Natural killer cell (primary cell): ENCODE results near the gene HOXD1. TPM values are rescaled to one million over a fixed set of nuclear protein-coding genes. Genes with fewer than 3 reads are reported as not detected.

Source experiments
- ATAC-seq, 3 donors: fragments of 150-1000 bp in 2 of 3; fragments of 200-7000 bp in 1 of 3; cut with Tn5 transposase; 1 replicate in 1 of 3; 2 replicates in 2 of 3; pipeline ENCODE4 v1.10.0; 2021; ENCODE audit warnings: mild to moderate bottlenecking in 2 of 3, moderate library complexity in 2 of 3
- DNase-seq, 2 donors: peaks; one replicate each; pipeline versions ENCODE4 v3.0.0 to v3.0.0-alpha.2; 2013 to 2021; ENCODE audit warnings: mixed read lengths in 1 of 2
- H3K27ac ChIP-seq: one replicate; pipeline ENCODE4 v1.5.1; 2013; ENCODE audit warnings: mild to moderate bottlenecking, low read length
- H3K27me3 ChIP-seq: one replicate; pipeline ENCODE4 v1.6.1; 2013; ENCODE audit warnings: low read length; ENCODE audit not compliant: control insufficient read depth, insufficient read depth
- H3K36me3 ChIP-seq: one replicate; pipeline ENCODE4 v1.6.1; 2013; ENCODE audit warnings: low read length; ENCODE audit not compliant: control insufficient read depth, insufficient read depth
- H3K4me1 ChIP-seq: one replicate; pipeline ENCODE4 v1.6.1; 2013; ENCODE audit warnings: low read length; ENCODE audit not compliant: control insufficient read depth, insufficient read depth
- H3K4me3 ChIP-seq: one replicate; pipeline ENCODE4 v1.5.1; 2013; ENCODE audit warnings: low read length
- H3K9me3 ChIP-seq: one replicate; pipeline ENCODE4 v1.6.1; 2013; ENCODE audit warnings: low read length; ENCODE audit not compliant: control insufficient read depth, insufficient read depth
- H3K27ac Mint-ChIP-seq, 2 donors: one replicate each; pipeline ENCODE4 v1.8.0; 2022; ENCODE audit warnings: mild to moderate bottlenecking in 2 of 2, mixed read lengths in 2 of 2, moderate library complexity in 1 of 2
- H3K27me3 Mint-ChIP-seq, 2 donors: one replicate each; pipeline ENCODE4 v1.8.0; 2022; ENCODE audit warnings: low read depth in 2 of 2, mixed read lengths in 2 of 2
- H3K36me3 Mint-ChIP-seq: one replicate; pipeline ENCODE4 v1.8.0; 2022; ENCODE audit warnings: mixed read lengths
- H3K4me1 Mint-ChIP-seq, 2 donors: one replicate each; pipeline ENCODE4 v1.8.0; 2022; ENCODE audit warnings: mixed read lengths in 2 of 2
- H3K4me3 Mint-ChIP-seq: one replicate; pipeline ENCODE4 v1.8.0; 2022; ENCODE audit warnings: mild to moderate bottlenecking, moderate library complexity, mixed read lengths
- H3K9me3 Mint-ChIP-seq, 2 donors: one replicate each; pipeline ENCODE4 v1.8.0; 2022; ENCODE audit warnings: mixed read lengths in 2 of 2
- WGBS: methylation state at CpG from one replicate; pipeline ENCODE4 v1.1.7; 2013; ENCODE audit warnings: missing lambda C conversion rate; ENCODE audit not compliant: insufficient coverage; 5-methylcytosine and 5-hydroxymethylcytosine counted together
- intact Hi-C: fragments of 100-400 bp; cut with micrococcal nuclease; formaldehyde crosslinking; loops from one replicate; pipeline ENCODE4 v1.14.2; 2022
- total RNA-seq, 4 donors: library from RNA; stranded (reverse); fragments of 120-200 nt in 1 of 4; gene quantifications; one replicate each; pipeline versions ENCODE4 v1.2.3 to v1.2.4, GENCODE V29; 2013 to 2022
- TF ChIP-seq, protein P1 (sequence below): fragments of 200-600 bp; IDR thresholded peaks from one replicate; pipeline ENCODE4 v1.8.0; 2022; ENCODE audit warnings: antibody characterized with exemption

The HOXD1 gene
- total RNA-seq, 3 donors from 2014 or later (not counting 1 experiment from before 2014, with no cell fraction given): 0.12 TPM; not detected in 2

- ATAC-seq: no peak
- Mint-ChIP-seq H3K27me3 (peaks cover 67 to 71% of the 10 kb centered on the region in 2 donors), H3K4me1 (peaks cover 0 to 6% of the 10 kb centered on the region in 2 donors), H3K36me3 (no peaks in the 10 kb centered on the region), H3K27ac (no peak overlapping the region), H3K9me3 (peaks cover 0 to 1% of the 10 kb centered on the region in 2 donors), H3K4me3 (no peak overlapping the region)
- Histone ChIP-seq H3K36me3 (no peaks in the 10 kb centered on the region), H3K9me3 (no peaks in the 10 kb centered on the region), H3K27ac (no peak overlapping the region), H3K4me1 (peaks cover 4% of the 10 kb centered on the region), H3K4me3 (no peak overlapping the region), H3K27me3 (peaks cover 60% of the 10 kb centered on the region)
- DNase-seq: no peak
- TF ChIP-seq, protein P1, sequence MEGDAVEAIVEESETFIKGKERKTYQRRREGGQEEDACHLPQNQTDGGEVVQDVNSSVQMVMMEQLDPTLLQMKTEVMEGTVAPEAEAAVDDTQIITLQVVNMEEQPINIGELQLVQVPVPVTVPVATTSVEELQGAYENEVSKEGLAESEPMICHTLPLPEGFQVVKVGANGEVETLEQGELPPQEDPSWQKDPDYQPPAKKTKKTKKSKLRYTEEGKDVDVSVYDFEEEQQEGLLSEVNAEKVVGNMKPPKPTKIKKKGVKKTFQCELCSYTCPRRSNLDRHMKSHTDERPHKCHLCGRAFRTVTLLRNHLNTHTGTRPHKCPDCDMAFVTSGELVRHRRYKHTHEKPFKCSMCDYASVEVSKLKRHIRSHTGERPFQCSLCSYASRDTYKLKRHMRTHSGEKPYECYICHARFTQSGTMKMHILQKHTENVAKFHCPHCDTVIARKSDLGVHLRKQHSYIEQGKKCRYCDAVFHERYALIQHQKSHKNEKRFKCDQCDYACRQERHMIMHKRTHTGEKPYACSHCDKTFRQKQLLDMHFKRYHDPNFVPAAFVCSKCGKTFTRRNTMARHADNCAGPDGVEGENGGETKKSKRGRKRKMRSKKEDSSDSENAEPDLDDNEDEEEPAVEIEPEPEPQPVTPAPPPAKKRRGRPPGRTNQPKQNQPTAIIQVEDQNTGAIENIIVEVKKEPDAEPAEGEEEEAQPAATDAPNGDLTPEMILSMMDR: no peak
- intact Hi-C loops: no loop called here
- 13% methylated on average over 31 of the region's 31 CpGs for WGBS
Observed at GRCh38 chr2:176147800-176148496, 40.5 kb upstream of the HOXD1 start.

GRCh38 chr2:176148751-176149421 lies 39.6 kb upstream of the HOXD1 start:
- no peak overlapping the region for H3K27ac ChIP-seq
- no peaks in the 10 kb centered on the region for H3K9me3 Mint-ChIP-seq
- H3K4me1 ChIP-seq: peaks cover 4% of the 10 kb centered on the region
- no peaks in the 10 kb centered on the region for H3K36me3 Mint-ChIP-seq
- no peak overlapping the region for H3K4me3 Mint-ChIP-seq
- H3K27me3 ChIP-seq: peaks cover 65% of the 10 kb centered on the region
- H3K27ac Mint-ChIP-seq: no peak overlapping the region
- intact Hi-C loops: no loop called here
- no peak for ATAC-seq
- H3K4me3 ChIP-seq: no peak overlapping the region
- no peaks in the 10 kb centered on the region for H3K36me3 ChIP-seq
- peaks cover 0 to 6% of the 10 kb centered on the region in 2 donors for H3K4me1 Mint-ChIP-seq
- TF ChIP-seq, protein P1: no peak
- H3K9me3 ChIP-seq: no peaks in the 10 kb centered on the region
- H3K27me3 Mint-ChIP-seq: peaks cover 64% of the 10 kb centered on the region in 2 donors
- 41% methylated on average over 11 of the region's 11 CpGs for WGBS
- DNase-seq: no peak

GRCh38 chr2:176149481-176149938 lies 39.0 kb upstream of the HOXD1 start:
- intact Hi-C loops: no loop called here
- Histone ChIP-seq H3K4me3 (no peak overlapping the region), H3K36me3 (no peaks in the 10 kb centered on the region), H3K27ac (no peak overlapping the region), H3K4me1 (peaks cover 4% of the 10 kb centered on the region), H3K27me3 (peaks cover 67% of the 10 kb centered on the region), H3K9me3 (no peaks in the 10 kb centered on the region)
- Mint-ChIP-seq H3K4me3 (no peak overlapping the region), H3K36me3 (no peaks in the 10 kb centered on the region), H3K27ac (no peak overlapping the region), H3K27me3 (peaks cover 64 to 66% of the 10 kb centered on the region in 2 donors), H3K4me1 (peaks cover 0 to 6% of the 10 kb centered on the region in 2 donors), H3K9me3 (no peaks in the 10 kb centered on the region)
- DNase-seq (no peak), ATAC-seq (no peak)
- WGBS: 19% methylated on average over 22 of the region's 22 CpGs
- TF ChIP-seq, protein P1: no peak
